NCI-H146 treated with DMSO at 0.1 percent for 48 hours (cell line): ENCODE data around the gene PSME4.
"Not testable (repeated sequence)": the region's sequence is repeated elsewhere in the genome, so short reads cannot be mapped to it uniquely, and the experiment has no call there.

Experiments used
- DNase-seq: peaks from one replicate; lab custom pipeline; 2025; ENCODE audit not compliant: unreplicated experiment; lab: John Stamatoyannopoulos, UW

Gene PSME4

DNA sequence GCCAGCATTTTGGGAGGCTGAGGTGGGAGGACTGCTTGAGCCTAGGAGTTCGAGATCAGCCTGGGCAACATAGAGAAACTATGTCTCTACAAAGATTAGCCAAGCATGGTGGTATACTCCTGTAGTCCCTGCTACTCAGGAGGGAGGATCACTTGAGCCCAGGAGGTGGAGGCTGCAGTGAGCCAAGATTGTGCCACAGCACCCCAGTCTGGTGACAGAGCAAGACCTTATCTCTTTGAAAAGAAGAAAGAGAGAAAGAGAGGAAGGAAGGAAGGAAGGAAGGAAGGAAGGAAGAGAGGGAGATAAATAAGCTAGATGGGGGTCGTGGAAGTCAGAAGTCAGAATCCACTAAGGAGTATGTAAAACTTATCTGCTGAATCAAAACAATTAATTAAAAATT is 127.2 kb downstream of the PSME4 start:
- DNase-seq, result no peak

DNA sequence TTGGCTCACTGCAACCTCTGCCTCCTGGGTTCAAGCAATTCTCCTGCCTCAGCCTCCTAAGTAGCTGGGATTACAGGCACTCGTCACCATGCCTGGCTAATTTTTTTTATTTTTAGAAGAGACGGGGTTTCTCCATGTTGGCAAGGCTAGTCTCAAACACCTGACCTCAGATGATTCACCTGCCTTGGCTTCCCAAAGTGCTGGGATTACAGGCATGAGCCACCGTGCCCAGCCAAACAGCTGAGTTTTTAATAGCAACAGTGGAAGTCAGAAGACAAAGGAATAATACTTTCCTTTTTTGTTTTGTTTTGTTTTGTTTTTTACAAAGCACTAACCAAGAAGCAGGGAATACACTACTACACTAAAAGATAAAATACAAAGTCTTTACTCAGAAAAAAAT is 127.9 kb downstream of the PSME4 start:
- DNase-seq, result no peak

- not testable (repeated sequence) for DNase-seq
These were observed 129.1 kb downstream of the PSME4 start for GRCh38 chr2:53841651-53842050.

DNA sequence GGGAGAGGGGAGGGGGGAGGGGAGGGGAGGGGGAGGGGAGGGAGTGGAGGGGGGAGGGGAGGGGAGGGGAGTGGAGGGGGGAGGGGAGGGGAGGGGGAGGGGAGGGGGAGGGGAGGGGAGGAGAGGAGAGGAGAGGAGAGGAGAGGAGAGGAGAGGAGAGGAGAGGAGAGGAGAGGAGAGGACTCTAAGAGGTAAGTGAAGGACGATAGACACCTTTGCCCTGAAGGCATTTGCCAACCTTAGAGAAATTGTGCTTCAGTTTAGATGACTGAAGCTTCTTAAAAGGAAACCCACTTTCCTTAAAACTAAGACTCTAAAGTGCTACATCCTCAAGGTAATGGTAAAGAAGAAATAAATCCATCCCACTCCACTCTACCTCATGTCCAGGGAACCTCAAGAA is 130.2 kb downstream of the PSME4 start:
- DNase-seq, result no peak

- not testable (repeated sequence) for DNase-seq
These were observed 140.9 kb downstream of the PSME4 start for GRCh38 chr2:53829980-53830290.

- DNase-seq, result peak; percentile 47
These were observed 141.4 kb downstream of the PSME4 start for GRCh38 chr2:53829273-53829979.

DNA sequence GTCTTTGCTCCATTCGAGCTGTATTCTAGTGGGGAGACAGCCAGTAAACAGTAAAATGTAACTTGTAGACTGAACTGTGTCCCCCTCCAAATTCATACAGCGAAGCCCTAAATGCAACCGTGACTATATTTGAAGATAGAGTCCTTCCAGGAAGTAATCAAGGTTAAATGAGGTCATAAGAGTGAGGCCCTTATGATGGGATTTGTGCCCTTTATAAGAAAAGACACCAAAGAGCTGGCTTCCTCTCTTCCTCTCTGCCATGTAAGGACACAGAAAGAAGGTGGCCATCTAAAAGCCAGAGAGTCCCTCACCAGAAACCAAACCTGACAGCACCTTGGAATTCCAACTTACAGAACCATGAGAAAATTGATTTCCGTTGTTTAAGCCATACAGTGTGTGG is 142.5 kb downstream of the PSME4 start:
- no peak for DNase-seq

- no peak for DNase-seq
These were observed 143.2 kb downstream of the PSME4 start for GRCh38 chr2:53827398-53828175.

- DNase-seq, result no peak
These were observed 144.0 kb downstream of the PSME4 start for GRCh38 chr2:53826587-53827397.

DNA sequence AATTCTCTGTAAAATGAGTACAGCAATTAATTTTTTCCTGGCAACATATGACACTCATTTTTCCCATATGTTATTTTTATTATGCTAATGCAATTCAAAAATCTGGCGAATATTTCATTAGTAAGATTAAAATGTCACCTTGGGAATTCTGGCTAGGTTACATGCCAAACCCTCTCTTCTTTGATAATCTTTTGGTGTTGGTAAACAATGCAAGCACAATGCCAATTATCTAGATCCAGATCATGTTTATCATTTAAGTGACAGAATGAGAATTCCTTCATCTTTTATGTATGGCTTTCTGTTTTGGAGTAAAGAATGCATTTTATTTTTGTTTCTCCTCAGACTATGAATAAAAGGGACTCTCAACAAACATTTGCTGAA is 144.8 kb downstream of the PSME4 start:
- no peak for DNase-seq

GRCh38 chr2:53823639-53824038 is 147.2 kb downstream of the PSME4 start:
- not testable (repeated sequence) for DNase-seq

GRCh38 chr2:53821810-53822209 is 149.0 kb downstream of the PSME4 start:
- no peak for DNase-seq

- DNase-seq, result no peak
These were observed 150.1 kb downstream of the PSME4 start for GRCh38 chr2:53820711-53821110.

DNA sequence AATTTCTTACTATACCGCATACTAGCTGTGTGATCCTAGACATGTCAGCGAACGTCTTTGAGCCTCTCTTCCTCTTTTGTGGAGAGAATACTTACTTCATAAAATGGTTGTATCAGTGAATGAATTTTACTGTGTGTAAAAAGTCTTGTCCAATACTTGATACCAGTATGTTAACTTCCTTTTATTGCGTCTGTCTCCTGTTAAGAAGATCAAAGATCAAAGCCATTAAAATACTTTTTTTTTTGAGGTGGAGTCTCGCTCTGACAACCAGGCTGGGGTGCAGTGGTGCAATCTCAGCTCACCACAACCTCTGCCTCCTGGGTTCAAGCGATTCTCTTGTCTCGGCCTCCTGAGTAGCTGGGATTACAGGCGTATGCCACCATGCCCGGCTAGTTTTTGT is 150.7 kb downstream of the PSME4 start:
- DNase-seq, result no peak

- DNase-seq, result no peak
These were observed 151.2 kb downstream of the PSME4 start for GRCh38 chr2:53819634-53820033.

- no peak for DNase-seq
These were observed 151.8 kb downstream of the PSME4 start for GRCh38 chr2:53818854-53819435.
